Raji (cell line): ENCODE results near the gene MFSD11.

Source experiments
- POLR2A ChIP-seq: IDR thresholded peaks from 2 replicates; pipeline ENCODE4 v1.6.1; 2011; ENCODE audit warnings: low read depth, low read length, control low read depth; ENCODE audit not compliant: insufficient read depth

Gene MFSD11

GRCh38 chr17:76720941-76721340 is 17.0 kb upstream of the MFSD11 start:
- no peak for TF ChIP-seq POLR2A

- no peak for TF ChIP-seq POLR2A
These were observed 16.5 kb upstream of the MFSD11 start for GRCh38 chr17:76721463-76721862.

GRCh38 chr17:76722279-76722678 is 15.6 kb upstream of the MFSD11 start:
- TF ChIP-seq POLR2A = no peak

DNA sequence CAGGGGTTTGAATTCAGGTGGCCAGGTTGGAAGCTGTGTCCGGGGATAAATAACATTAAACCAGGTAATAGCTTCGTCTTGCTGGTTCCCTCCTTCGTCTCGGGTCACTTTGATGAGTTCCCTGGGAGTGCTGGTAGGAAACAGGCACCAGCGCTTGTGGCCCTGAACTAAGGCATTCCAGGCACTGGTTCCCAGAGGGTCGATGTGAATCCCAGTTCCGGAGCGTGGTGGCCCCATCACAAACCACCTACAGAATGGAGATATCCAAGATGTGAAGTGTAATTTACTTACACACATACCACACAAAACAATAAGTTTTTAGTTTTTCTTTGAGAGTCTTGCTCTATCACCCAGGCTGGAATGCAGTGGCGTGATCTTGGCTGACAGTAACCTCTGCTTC is 14.1 kb upstream of the MFSD11 start:
- TF ChIP-seq POLR2A = no peak

GRCh38 chr17:76725580-76726230 is 12.2 kb upstream of the MFSD11 start:
- TF ChIP-seq POLR2A = no peak

DNA sequence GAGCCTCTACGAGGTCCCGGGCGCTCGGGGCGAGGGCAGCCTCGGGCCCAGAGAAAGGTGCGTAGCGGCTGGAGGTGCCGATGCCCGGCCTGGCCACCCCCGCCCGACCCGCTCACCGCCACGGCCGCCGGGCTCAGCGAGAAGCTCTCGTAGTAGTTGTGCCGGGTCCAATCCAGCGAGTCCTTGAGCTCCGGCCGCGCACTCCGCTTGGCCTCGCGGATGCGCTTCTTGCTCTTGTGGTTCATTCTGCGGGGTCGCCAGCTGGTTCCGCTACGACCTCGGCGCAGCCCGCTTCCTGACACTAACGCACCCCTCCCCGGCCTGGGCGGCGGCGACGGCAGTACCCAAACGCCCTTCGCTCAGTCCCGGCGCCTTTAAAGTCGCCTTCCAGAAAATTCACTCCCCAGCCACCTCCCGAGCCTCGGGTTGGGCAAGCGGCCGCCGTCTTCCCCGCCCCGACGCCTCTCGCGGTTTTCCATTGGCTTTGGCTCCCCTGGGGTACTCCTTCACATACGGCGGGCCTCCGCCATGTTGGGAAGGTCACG is 11.6 kb upstream of the MFSD11 start, which contains the start of gene JMJD6:
TSS of gene JMJD6 (minus strand) at position 376 of the 545 bp plus-strand sequence. CDS start at position 245, 131 bp downstream.
- TF ChIP-seq POLR2A = peak; percentile 73

GRCh38 chr17:76726776-76727718 is 10.9 kb upstream of the MFSD11 start, which contains the start of gene METTL23:
Gene METTL23 (plus strand): TSS chr17:76726839. CDS start chr17:76729711, 2,872 bp downstream.
- TF ChIP-seq POLR2A = peak; percentile 84

- 0 out of 2 replicates have a peak, but pooled peaks have one; percentile 29 for TF ChIP-seq POLR2A
These were observed 10.0 kb upstream of the MFSD11 start for GRCh38 chr17:76727745-76728456.

- no peak for TF ChIP-seq POLR2A
These were observed 4.9 kb upstream of the MFSD11 start for GRCh38 chr17:76732734-76733617.

DNA sequence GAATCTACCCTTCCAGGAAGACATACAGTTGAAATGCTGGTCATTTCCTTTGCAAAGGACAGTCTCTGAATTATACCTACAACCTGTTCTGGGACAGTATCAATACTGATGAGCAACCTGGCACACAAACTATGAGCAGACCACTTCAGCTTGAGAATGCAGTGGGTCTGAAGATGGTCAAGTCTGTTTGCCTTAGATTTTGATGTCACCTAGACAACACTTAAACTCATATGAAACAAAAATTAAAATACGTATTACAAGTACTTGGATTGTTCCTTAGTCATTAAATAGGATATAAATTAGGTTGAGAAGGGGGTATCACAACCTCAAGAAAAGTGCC is 4.3 kb upstream of the MFSD11 start:
- TF ChIP-seq POLR2A = no peak

DNA sequence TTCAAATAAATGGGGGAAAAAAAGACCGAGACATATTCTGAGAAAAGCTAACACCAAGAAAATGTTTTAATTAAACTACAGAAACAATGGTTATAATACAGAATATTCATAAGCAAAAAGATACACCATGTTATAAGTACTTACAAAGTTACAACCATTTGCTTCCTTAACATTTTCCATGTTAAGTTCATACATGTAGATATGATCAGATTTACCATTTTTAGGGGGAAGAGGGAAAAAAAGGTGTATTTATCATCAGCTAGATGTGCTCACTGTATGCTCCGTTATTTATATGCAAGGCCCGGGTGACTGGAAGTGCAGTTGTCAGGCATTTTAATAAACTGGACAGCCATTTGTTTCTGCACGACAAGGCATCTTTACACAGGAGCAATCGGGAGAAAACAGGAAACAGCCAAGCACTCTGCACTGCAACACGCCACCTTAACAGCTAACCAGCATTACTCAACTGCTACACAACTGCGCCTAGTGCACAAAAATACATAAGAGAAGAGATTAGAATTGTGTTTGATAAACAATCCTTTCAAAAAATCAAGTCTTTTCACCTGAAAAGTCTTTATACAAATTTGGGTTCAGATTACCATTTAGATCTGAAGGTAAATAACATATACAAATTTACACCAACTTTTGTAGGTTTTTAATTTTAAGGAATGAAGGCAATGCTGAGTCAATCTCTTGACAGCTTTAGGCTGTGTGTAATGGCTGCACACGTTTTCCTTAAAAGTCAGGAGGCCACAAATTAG is 3.7 kb upstream of the MFSD11 start:
- TF ChIP-seq POLR2A = no peak

DNA sequence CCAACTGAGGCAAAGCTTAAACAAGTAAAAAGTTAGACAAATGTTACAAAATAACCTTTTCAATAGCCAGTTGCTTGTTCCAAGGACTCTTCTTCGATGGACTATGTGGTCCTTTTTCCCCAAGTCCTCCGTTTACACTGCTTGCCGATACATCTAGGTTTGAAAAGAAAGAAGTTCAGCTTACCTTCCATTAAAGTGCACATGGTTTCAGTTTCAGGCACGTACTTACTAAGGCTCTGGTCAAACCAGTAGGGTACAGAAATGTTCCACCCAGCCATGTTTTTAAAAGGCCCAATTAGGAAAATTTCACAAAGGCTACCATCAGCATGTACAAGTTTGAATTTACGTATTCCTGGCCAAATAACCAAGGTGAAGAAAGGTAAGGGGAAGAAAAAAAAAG is 2.9 kb upstream of the MFSD11 start:
- 0 out of 2 replicates have a peak, but pooled peaks have one; percentile 22 for TF ChIP-seq POLR2A

DNA sequence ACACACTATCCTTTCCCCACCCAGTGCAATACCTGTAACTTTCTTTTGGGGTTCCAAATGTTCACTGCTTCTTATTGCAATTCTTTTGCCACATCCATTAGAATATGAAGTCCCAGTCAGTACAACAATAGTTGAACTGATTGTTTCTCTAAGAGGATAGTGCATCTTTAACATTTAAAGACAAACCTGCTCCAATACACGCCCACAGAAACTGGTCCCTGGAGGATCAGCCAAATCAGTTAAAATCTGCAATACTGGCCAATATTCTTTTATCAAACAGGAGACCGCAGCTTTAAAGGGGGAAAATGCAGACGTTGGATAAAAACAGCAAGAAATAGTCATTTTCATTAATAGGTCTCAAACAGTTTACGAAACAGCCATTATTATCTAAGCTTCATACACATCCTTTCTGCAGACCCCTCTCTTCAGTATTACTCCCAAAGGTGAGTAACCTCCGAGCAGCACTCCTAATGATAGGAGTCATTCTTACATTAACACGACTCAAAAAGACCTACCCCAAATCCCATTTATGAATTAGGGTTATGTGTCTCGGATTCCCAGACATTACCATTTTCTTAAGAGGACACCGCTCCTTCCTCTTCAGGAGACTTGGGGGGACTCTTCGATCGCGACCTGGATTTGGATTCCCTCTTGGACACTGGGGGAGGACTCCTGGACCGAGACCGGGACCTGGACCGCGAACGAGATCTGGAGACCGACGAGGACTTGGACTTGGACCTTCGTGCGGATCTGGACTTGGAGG is 2.2 kb upstream of the MFSD11 start:
- no peak for TF ChIP-seq POLR2A
